Motor neuron (in vitro differentiated cells): Measurements from ENCODE around the gene SPACDR. TPM values are rescaled to one million over a fixed set of nuclear protein-coding genes. Genes with fewer than 3 reads are reported as not detected.

Source experiments
- ATAC-seq, 8 experiments: fragments of 200-7000 bp; cut with Tn5 transposase; replicated peaks in 6 of 8; 2 replicates each; pipeline ENCODE4 v1.8.0; 2021; ENCODE audit warnings: mild to moderate bottlenecking in 8 of 8, moderate library complexity in 8 of 8
- H3K27ac ChIP-seq, 2 donors: fragments of 250-450 bp; sonication (Bioruptor Pico); 2 replicates each; pipeline ENCODE4 v1.9.0; 2021; ENCODE audit warnings: antibody characterized with exemption in 2 of 2, mild to moderate bottlenecking in 2 of 2, moderate library complexity in 1 of 2
- H3K4me1 ChIP-seq, 2 donors: fragments of 250-450 bp; sonication (Bioruptor Pico); replicated peaks in 1 of 2; 2 replicates each; pipeline ENCODE4 v1.6.1; 2021; ENCODE audit warnings: antibody characterized with exemption in 2 of 2, mild to moderate bottlenecking in 2 of 2, moderate library complexity in 1 of 2
- H3K4me3 ChIP-seq, 5 donors: fragments of 250-450 bp; sonication (Bioruptor Pico); 2 replicates each; pipeline ENCODE4 v1.9.0; 2021; ENCODE audit warnings: antibody characterized with exemption in 5 of 5, mild to moderate bottlenecking in 5 of 5, moderate library complexity in 4 of 5
- WGBS, 10 experiments: fragments of 450-650 bp; shearing (Covaris generic); methylation state at CpG; one replicate each; pipeline ENCODE4 v1.0.0; 2022; 5-methylcytosine and 5-hydroxymethylcytosine counted together
- in situ Hi-C, 9 experiments: fragments of 400-800 bp; cut with MboI; loops; one replicate each; pipeline ENCODE4 v1.15.0; 2021; ENCODE audit warnings: low sequenced_read_pairs in 9 of 9, low pct_unique_long_range_greater_than_20kb in 2 of 9; ENCODE audit not compliant: unreplicated experiment in 9 of 9
- total RNA-seq, 8 experiments: library from RNA; unstranded; fragments of 300-600 nt; gene quantifications; 2 replicates each; pipeline versions ENCODE4 v1.2.3 to v1.2.4, GENCODE V29; 2022

SPACDR gene
- total RNA-seq, 8 experiments from 2014 or later = 0.38 to 2.7 (median 0.81) TPM; not detected in 1

GRCh38 chr7:100435401-100436304 is 28.4 kb downstream of the SPACDR start:
- ATAC-seq = peak; percentile 49 to 71 (median 53)
- 0 to 55% (median 0%) methylated on average over 1 to 2 of the region's 81 CpGs; no CpG with 5 or more reads in 4 of the 10 experiments for WGBS, 10 experiments
- peak overlapping the region; percentile 89 to 91 for H3K27ac ChIP-seq
- peak overlapping the region; percentile 76 to 93 (median 84) for H3K4me3 ChIP-seq
- H3K4me1 ChIP-seq = peaks cover 25 to 32% of the 10 kb centered on the region in 2 donors
- in situ Hi-C loops = no loop called here

DNA sequence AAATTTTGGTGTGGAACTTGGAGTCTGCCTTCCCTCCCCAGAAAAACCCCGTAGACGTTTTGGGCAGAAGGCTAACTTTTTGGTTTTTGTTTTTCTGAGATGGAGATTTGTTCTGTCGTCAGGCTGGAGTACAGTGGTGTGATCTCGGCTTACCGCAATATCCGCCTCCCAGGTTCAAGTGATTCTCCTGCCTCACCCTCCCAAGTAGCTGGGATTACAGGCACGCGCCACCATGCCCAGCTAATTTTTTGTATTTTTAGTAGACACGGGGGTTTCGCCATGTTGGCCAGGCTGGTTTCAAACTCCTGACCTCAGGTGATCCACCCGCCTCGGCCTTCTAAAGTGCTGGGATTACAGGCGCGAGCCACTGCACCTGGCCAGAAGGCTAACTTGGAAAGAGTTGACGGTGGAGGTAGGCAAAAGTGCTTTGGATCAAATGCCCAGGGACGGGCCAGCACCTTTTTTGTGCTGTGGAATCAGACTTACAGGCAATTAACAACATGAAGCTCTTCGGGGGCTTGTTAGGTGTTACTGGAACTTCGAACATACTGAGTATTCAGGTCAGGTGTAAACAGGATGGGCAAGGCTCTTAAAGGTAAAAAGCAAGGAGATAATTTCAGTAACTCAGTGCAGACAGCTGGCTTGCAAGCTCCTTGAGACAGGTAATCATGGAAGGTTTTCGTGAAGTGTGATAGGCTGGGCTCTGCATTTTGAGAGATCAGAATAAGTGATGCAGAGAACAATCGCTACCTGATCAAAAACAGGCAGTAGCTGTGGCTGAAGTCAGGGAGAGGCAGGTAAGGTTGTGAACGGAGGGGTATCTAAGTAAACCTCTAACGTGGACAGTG is 29.5 kb downstream of the SPACDR start:
- Histone ChIP-seq H3K27ac (no peak overlapping the region), H3K4me3 (peak overlapping the region; percentile 76 to 93 (median 84)), H3K4me1 (peaks cover 25 to 33% of the 10 kb centered on the region in 2 donors)
- no peak for ATAC-seq
- in situ Hi-C loops = no loop called here
- WGBS, 10 experiments = 56 to 93% (median 77%) methylated on average over 3 to 12 of the region's 22 CpGs

GRCh38 chr7:100433592-100434296 is 30.3 kb downstream of the SPACDR start:
- no peak overlapping the region for H3K4me3 ChIP-seq
- no peak for ATAC-seq
- WGBS, 10 experiments = 53 to 93% (median 83%) methylated on average over 1 to 5 of the region's 10 CpGs; no CpG with 5 or more reads in 3 of the 10 experiments
- H3K27ac ChIP-seq = no peak overlapping the region
- H3K4me1 ChIP-seq = peaks cover 25 to 33% of the 10 kb centered on the region in 2 donors
- in situ Hi-C loops = no loop called here

DNA sequence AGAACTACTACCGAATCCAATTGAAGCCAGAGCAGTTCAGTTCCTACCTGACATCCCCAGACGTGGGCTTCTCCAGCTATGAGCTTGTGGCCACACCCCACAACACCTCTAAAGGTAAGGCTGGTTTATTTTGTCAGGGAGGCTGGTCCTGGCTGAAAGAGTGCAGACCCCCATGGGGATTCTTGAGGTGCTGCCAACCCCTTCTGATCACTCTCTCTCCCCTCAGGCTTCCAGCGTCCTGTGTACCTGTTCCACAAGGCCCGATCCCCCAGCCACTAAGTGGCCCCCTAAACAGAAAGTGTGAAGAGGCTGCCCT is 30.8 kb downstream of the SPACDR start:
- peaks cover 25 to 33% of the 10 kb centered on the region in 2 donors for H3K4me1 ChIP-seq
- 75 to 100% methylated on average over 1 to 2 of the region's 4 CpGs; no CpG with 5 or more reads in 8 of the 10 experiments for WGBS, 10 experiments
- in situ Hi-C loops = no loop called here
- no peak overlapping the region for H3K27ac ChIP-seq
- H3K4me3 ChIP-seq = no peak overlapping the region
- ATAC-seq = no peak

DNA sequence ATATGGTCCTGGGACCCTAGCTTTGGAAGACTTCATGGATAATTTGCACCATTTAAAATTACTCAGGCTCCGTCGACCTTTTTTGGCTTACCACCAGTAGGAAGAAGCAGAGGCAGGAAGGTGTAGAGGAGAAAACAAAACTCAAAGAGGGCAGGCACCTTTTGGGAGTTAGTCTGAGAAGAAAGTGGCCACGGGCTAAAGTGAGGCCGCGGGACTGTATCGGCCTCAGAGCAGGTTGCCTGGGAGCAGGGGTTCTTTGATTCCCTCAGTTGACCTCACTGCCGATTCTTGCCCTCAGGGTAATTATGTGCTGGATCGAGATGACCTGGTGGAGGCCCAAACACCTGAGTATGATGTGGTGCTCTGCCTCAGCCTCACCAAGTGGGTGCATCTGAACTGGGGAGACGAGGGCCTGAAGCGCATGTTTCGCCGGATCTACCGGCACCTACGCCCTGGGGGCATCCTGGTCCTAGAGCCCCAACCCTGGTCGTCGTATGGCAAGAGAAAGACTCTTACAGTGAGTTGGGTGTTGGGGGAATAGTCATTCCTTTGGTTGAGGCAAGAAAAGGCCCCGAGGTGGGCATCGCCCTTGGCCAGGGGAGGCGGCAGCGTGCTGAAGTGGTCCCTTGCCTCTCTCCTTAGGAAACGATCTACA is 31.3 kb downstream of the SPACDR start:
- in situ Hi-C loops = no loop called here
- no peak overlapping the region for H3K27ac ChIP-seq
- WGBS, 10 experiments = 83 to 100% (median 90%) methylated on average over 1 to 7 of the region's 21 CpGs; no CpG with 5 or more reads in 1 of the 10 experiments
- no peak overlapping the region for H3K4me3 ChIP-seq
- no peak for ATAC-seq
- peaks cover 27 to 36% of the 10 kb centered on the region in 2 donors for H3K4me1 ChIP-seq

- Histone ChIP-seq H3K27ac (no peak overlapping the region), H3K4me1 (peaks cover 26 to 37% of the 10 kb centered on the region in 2 donors), H3K4me3 (no peak overlapping the region)
- ATAC-seq = no peak
- 60 to 100% (median 94%) methylated on average over 1 to 4 of the region's 4 CpGs; no CpG with 5 or more reads in 5 of the 10 experiments for WGBS, 10 experiments
- in situ Hi-C loops = no loop called here
Measured at GRCh38 chr7:100432053-100432452, 32.0 kb downstream of the SPACDR start.

- H3K4me3 ChIP-seq = peak overlapping the region in 2 of 5 donors; percentile 47 to 90
- ATAC-seq = no peak
- in situ Hi-C loops = no loop called here
- peaks cover 22 to 33% of the 10 kb centered on the region in 2 donors for H3K4me1 ChIP-seq
- no peak overlapping the region for H3K27ac ChIP-seq
- 92 to 93% methylated on average over 11 to 17 of the region's 23 CpGs; no CpG with 5 or more reads in 8 of the 10 experiments for WGBS, 10 experiments
Measured at GRCh38 chr7:100431286-100431735, 32.7 kb downstream of the SPACDR start.

- ATAC-seq = peak in 2 of 8 experiments; percentile 9 to 11
- Histone ChIP-seq H3K4me3 (peak overlapping the region; percentile 47 to 90 (median 69)), H3K27ac (peak overlapping the region; percentile 93 to 99), H3K4me1 (peaks cover 22 to 33% of the 10 kb centered on the region in 2 donors)
- WGBS, 10 experiments = 10 to 100% (median 70%) methylated on average over 1 to 2 of the region's 31 CpGs; no CpG with 5 or more reads in 6 of the 10 experiments
- in situ Hi-C loops = no loop called here
Measured at GRCh38 chr7:100430493-100431285, 33.4 kb downstream of the SPACDR start.

- Histone ChIP-seq H3K4me1 (peaks cover 16 to 28% of the 10 kb centered on the region in 2 donors), H3K27ac (peak within 1 kb of the TSS; percentile 93 to 99), H3K4me3 (peak within 1 kb of the TSS; percentile 47 to 90 (median 69))
- in situ Hi-C loops = no loop called here
- WGBS, 10 experiments = 0% methylated on average over 13 of the region's 95 CpGs; no CpG with 5 or more reads in 9 of the 10 experiments
- ATAC-seq = peak; percentile 21 to 73 (median 64)
Measured at GRCh38 chr7:100429637-100430492, 34.2 kb downstream of the SPACDR start, which contains the start of gene MEPCE. TSS of gene MEPCE (plus strand) at chr7:100429831. CDS start at chr7:100430019, 188 bp downstream.

DNA sequence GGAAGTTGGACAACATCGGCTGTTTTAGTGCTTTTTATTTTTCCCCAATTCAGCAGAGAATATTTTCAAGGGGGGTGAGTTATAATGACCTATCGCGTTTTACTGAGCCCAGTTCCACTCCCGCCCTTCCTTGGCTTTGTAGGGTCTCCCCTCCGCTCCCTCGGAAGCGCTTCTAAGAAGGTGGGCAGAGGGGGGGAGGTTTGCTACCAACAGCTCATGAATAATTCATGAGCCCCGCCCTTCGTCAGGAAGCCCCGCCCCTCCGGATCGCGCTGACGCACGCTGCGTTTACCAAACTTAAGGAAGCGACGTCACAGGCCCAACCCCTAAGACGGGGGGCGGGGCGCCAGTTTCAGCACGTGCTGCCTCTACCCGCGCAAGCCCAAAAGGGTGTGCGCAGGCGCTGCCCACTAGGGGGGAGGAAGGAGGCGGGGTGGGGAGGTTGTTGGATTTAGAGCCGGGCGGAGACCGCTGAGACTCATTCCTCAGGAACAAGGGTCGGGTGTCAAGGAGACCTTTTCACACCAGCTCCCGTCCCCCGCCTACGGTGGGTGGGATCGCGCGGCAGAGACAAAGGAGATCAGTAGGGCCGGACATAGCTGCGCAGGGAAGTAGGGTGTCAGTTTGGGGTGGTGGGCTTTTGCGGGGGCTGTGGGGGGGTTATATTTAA is 35.0 kb downstream of the SPACDR start:
- peak overlapping the region; percentile 93 to 99 for H3K27ac ChIP-seq
- in situ Hi-C loops = no loop called here
- H3K4me1 ChIP-seq = peaks cover 15 to 23% of the 10 kb centered on the region in 2 donors
- peak overlapping the region; percentile 47 to 90 (median 69) for H3K4me3 ChIP-seq
- ATAC-seq = peak; percentile 50 to 73 (median 69)
- 0 to 4% (median 0%) methylated on average over 1 to 4 of the region's 40 CpGs; no CpG with 5 or more reads in 7 of the 10 experiments for WGBS, 10 experiments
